K562 (cell line): ENCODE measurements around the gene SETDB1. TPM values are rescaled to one million over a fixed set of nuclear protein-coding genes. Genes with fewer than 3 reads are reported as not detected.

Experiments
- CBX2 ChIP-seq: fragments of 200-600 bp; sonication (generic); IDR thresholded peaks from one replicate; pipeline ENCODE4 v1.6.1; 2012; ENCODE audit warnings: mild to moderate bottlenecking, low read length, inconsistent platforms; ENCODE audit not compliant: insufficient read depth, poor library complexity, severe bottlenecking
- CREB3 ChIP-seq: fragments of 450-650 bp; conservative IDR thresholded peaks from 2 replicates; pipeline ENCODE4 v1.6.1; 2016; ENCODE audit warnings: missing genetic modification characterization, low read depth, mild to moderate bottlenecking, missing compliant biosample characterization, moderate library complexity
- HDAC1 ChIP-seq, 2 experiments: fragments of 450-650 bp; IDR thresholded peaks; 2 replicates each; pipeline ENCODE4 v1.6.1; 2016 to 2017; ENCODE audit warnings: inconsistent platforms in 1 of 2, mild to moderate bottlenecking in 1 of 2, moderate library complexity in 1 of 2
- HES1 ChIP-seq: fragments of 450-650 bp; IDR thresholded peaks from 2 replicates; pipeline ENCODE4 v1.6.1; 2016; ENCODE audit warnings: low read depth, mild to moderate bottlenecking, moderate library complexity
- HMGXB4 ChIP-seq: sonication (generic); formaldehyde crosslinking; IDR thresholded peaks from 2 replicates; pipeline ENCODE4 v1.8.1; 2023; ENCODE audit warnings: mild to moderate bottlenecking, missing genetic modification reagents
- MAZ ChIP-seq, 2 experiments: fragments of 450-650 bp in 1 of 2; sonication (generic) in 1 of 2; formaldehyde crosslinking; IDR thresholded peaks in 1 of 2; conservative IDR thresholded peaks in 1 of 2; 2 replicates each; pipeline versions ENCODE4 v1.4.0 to v1.5.0; 2020; ENCODE audit warnings: mild to moderate bottlenecking in 1 of 2, missing genetic modification reagents in 1 of 2
- MCM7 ChIP-seq, 2 experiments: fragments of 450-650 bp; IDR thresholded peaks; 2 replicates each; pipeline ENCODE4 v1.6.1; 2016 to 2018
- MEF2D ChIP-seq: conservative IDR thresholded peaks from 2 replicates; pipeline ENCODE4 v1.6.1; 2016; ENCODE audit warnings: low read depth, missing genetic modification characterization, missing compliant biosample characterization
- MTA1 ChIP-seq: fragments of 450-650 bp; IDR thresholded peaks from 2 replicates; pipeline ENCODE4 v1.6.1; 2017; ENCODE audit warnings: borderline replicate concordance
- MTA3 ChIP-seq: fragments of 450-650 bp; formaldehyde crosslinking; IDR thresholded peaks from 2 replicates; pipeline ENCODE4 v1.6.1; 2017; ENCODE audit warnings: mild to moderate bottlenecking, borderline replicate concordance
- NCOA2 ChIP-seq, 2 experiments: fragments of 450-650 bp; IDR thresholded peaks; 2 replicates each; pipeline ENCODE4 v1.6.1; 2018; ENCODE audit warnings: mild to moderate bottlenecking in 2 of 2, moderate library complexity in 1 of 2; ENCODE audit not compliant: partially characterized antibody in 2 of 2
- NR2C1 ChIP-seq, 2 experiments: fragments of 450-650 bp; IDR thresholded peaks; 2 replicates each; pipeline ENCODE4 v1.6.1; 2017; ENCODE audit warnings: mild to moderate bottlenecking in 2 of 2, antibody characterized with exemption in 1 of 2, inconsistent platforms in 1 of 2, missing compliant biosample characterization in 1 of 2, missing genetic modification characterization in 1 of 2
- POLR2G ChIP-seq: fragments of 200-400 bp; formaldehyde crosslinking; IDR thresholded peaks from 2 replicates; pipeline ENCODE4 v1.6.1; 2017; ENCODE audit warnings: low read depth, mild to moderate bottlenecking, antibody characterized with exemption, low read length, moderate library complexity
- TCF7 ChIP-seq: sonication (generic); IDR thresholded peaks from 2 replicates; pipeline ENCODE4 v1.6.1; 2016; ENCODE audit warnings: antibody characterized with exemption, borderline replicate concordance
- ZBTB33 ChIP-seq: sonication (generic); formaldehyde crosslinking; IDR thresholded peaks from 2 replicates; pipeline ENCODE4 v1.8.1; 2023; ENCODE audit warnings: mild to moderate bottlenecking, missing genetic modification reagents
- ZNF253 ChIP-seq: fragments of 250-450 bp; sonication (Bioruptor Pico); conservative IDR thresholded peaks from 2 replicates; pipeline ENCODE4 v1.6.1; 2021; ENCODE audit warnings: mild to moderate bottlenecking
- ZNF561 ChIP-seq: fragments of 450-650 bp; formaldehyde crosslinking; conservative IDR thresholded peaks from 2 replicates; pipeline ENCODE4 v1.4.0; 2020; ENCODE audit warnings: mild to moderate bottlenecking, moderate library complexity
- polyA plus RNA-seq, 8 experiments: library from polyadenylated mRNA; depleted of rRNA in 4 of 8; stranded (reverse) in 5 of 8; unstranded in 3 of 8; fragments of >200 nt; fragmentation: Nextera tagmentation in 2 of 8; fragmentation: Illumina TruSeq in 1 of 8; extraction: Ambion mirVana in 2 of 8; extraction: Trizol in 1 of 8; gene quantifications; 2 replicates each; pipeline versions ENCODE4 v1.2.1 to v1.2.3, GENCODE V29; 2011 to 2014; ENCODE audit warnings: inconsistent platforms in 1 of 8, missing spikeins in 1 of 8
- total RNA-seq, 7 experiments: library from RNA; depleted of rRNA in 6 of 7; stranded (reverse); fragments of >200 nt in 6 of 7; fragmentation: Illumina TruSeq in 2 of 7; extraction: Trizol in 2 of 7; gene quantifications; 2 replicates each; pipeline versions ENCODE4 v1.2.1 to v1.2.3, GENCODE V29; 2011 to 2021; ENCODE audit warnings: low replicate concordance in 1 of 7

Gene SETDB1
- total and polyA plus RNA-seq, 9 of the 15 experiments (the other 6 are each of a cell fraction or from before 2014, with no cell fraction given) = 21.5 to 64.4 (median 42.0) TPM

GRCh38 chr1:150999051-150999674, 73.0 kb downstream of the SETDB1 start (continued):
- no peak for TF ChIP-seq CBX2
- no peak for TF ChIP-seq ZBTB33 (CRISPR knock-in tag)
- TF ChIP-seq NCOA2 (IDR thresholded peaks at IDR 0.05; ENCODE audit: partially characterized antibody in 2 of 2) = no peak
- TF ChIP-seq HMGXB4 (CRISPR knock-in tag) = no peak
- 0 out of 4 replicates have a peak, but pooled peaks have one; percentile 30 to 44 for TF ChIP-seq MAZ (CRISPR knock-in tag; conservative IDR thresholded peaks at IDR 0.05 in 1 of 2, IDR thresholded peaks at IDR 0.05 in 1 of 2)
- TF ChIP-seq MEF2D (tag) = peak; percentile 55; the same call in 1 of the 2 replicates
- no peak for TF ChIP-seq MCM7 (IDR thresholded peaks at IDR 0.05)
- 0 out of 2 replicates have a peak, but pooled peaks have one; percentile 70 for TF ChIP-seq MTA1
- TF ChIP-seq HES1 = 0 out of 2 replicates have a peak, but pooled peaks have one; percentile 26
- peak; percentile 82 for TF ChIP-seq CREB3 (tag)
- no peak for TF ChIP-seq ZNF561 (CRISPR knock-in tag)
- TF ChIP-seq HDAC1 (IDR thresholded peaks at IDR 0.05) = peak in 1 of 2 experiments; percentile 76; a peak in 2 of 4 replicates
- no peak for TF ChIP-seq NR2C1 (IDR thresholded peaks at IDR 0.05)
- peak; percentile 63; the same call in 1 of the 2 replicates for TF ChIP-seq NR2C1 (tag; IDR thresholded peaks at IDR 0.05)
- TF ChIP-seq MTA3 = 0 out of 2 replicates have a peak, but pooled peaks have one; percentile 47
- no peak for TF ChIP-seq ZNF253 (CRISPR knock-in tag)
- peak; percentile 53 for TF ChIP-seq POLR2G
- TF ChIP-seq TCF7 = peak; percentile 99
